ENCODE data around the gene SARDH. TPM values are rescaled to one million over a fixed set of nuclear protein-coding genes. Genes with fewer than 3 reads are reported as not detected.
"Not testable (repeated sequence)": the region's sequence is repeated elsewhere in the genome, so short reads cannot be mapped to it uniquely, and the experiment has no call there.

SARDH gene
- total RNA-seq, 4 donors from 2014 or later = 0.26 to 0.57 TPM; not detected in 2

GRCh38 chr9:133768859-133769510 is 30.8 kb upstream of the SARDH start:
- WGBS, 2 donors = 60 to 100% methylated on average over 5 to 7 of the region's 15 CpGs
- intact Hi-C loops (cut with DNase I) = no loop called here
- Histone ChIP-seq H3K36me3 (peaks cover 4 to 85% (median 12%) of the 10 kb centered on the region in 3 donors), H3K27me3 (no peaks in the 10 kb centered on the region), H3K27ac (no peak overlapping the region), H3K4me1 (no peaks in the 10 kb centered on the region), H3K4me3 (no peak overlapping the region), H3K9me3 (peaks cover 0 to 21% (median 7%) of the 10 kb centered on the region in 3 donors)
- no peak for DNase-seq
- TF ChIP-seq CTCF (IDR thresholded peaks at IDR 0.05) (no peak), POLR2A (IDR thresholded peaks at IDR 0.05) (no peak)

GRCh38 chr9:133768371-133768858 is 30.3 kb upstream of the SARDH start:
- no peak for TF ChIP-seq CTCF (IDR thresholded peaks at IDR 0.05)
- TF ChIP-seq POLR2A (IDR thresholded peaks at IDR 0.05) = no peak
- Histone ChIP-seq H3K36me3 (peaks cover 4 to 85% (median 16%) of the 10 kb centered on the region in 3 donors), H3K9me3 (peaks cover 0 to 17% (median 7%) of the 10 kb centered on the region in 3 donors), H3K27me3 (no peaks in the 10 kb centered on the region), H3K4me3 (no peak overlapping the region), H3K27ac (no peak overlapping the region), H3K4me1 (no peaks in the 10 kb centered on the region)
- no peak for DNase-seq
- 92% methylated on average over 10 of the region's 17 CpGs; no CpG with 5 or more reads in 1 of the 2 donors for WGBS, 2 donors
- intact Hi-C loops (cut with DNase I) = no loop called here

DNA sequence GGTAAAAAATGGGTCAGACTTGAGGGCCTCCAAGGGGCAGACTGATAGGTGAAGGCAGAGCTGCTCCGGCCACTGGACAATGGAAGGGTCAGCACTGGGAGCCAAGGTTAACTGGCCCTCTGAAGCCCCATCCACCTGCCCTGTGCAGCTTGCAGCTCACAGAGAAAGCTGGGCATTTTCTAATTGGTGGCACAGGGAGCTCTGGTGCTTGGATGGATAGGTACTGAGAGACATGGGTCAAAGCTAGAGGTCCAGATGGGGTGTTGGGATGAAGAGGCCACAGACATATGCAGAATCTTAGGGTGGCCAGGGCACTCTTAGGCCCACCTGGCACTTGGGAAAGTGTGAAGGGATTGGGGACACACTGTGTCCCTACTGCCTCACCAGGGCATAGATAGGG is 29.5 kb upstream of the SARDH start:
- peaks cover 4 to 85% (median 19%) of the 10 kb centered on the region in 3 donors for H3K36me3 ChIP-seq
- no peaks in the 10 kb centered on the region for H3K4me1 ChIP-seq
- no peak for DNase-seq
- H3K27me3 ChIP-seq = no peaks in the 10 kb centered on the region
- H3K4me3 ChIP-seq = no peak overlapping the region
- H3K9me3 ChIP-seq = peaks cover 0 to 17% (median 7%) of the 10 kb centered on the region in 3 donors
- no peak overlapping the region for H3K27ac ChIP-seq
- TF ChIP-seq POLR2A (IDR thresholded peaks at IDR 0.05) = no peak
- no peak for TF ChIP-seq CTCF (IDR thresholded peaks at IDR 0.05)
- intact Hi-C loops (cut with DNase I) = no loop called here
- WGBS, 2 donors = 67% methylated on average over 1 of the region's 1 CpG; no CpG with 5 or more reads in 1 of the 2 donors

DNA sequence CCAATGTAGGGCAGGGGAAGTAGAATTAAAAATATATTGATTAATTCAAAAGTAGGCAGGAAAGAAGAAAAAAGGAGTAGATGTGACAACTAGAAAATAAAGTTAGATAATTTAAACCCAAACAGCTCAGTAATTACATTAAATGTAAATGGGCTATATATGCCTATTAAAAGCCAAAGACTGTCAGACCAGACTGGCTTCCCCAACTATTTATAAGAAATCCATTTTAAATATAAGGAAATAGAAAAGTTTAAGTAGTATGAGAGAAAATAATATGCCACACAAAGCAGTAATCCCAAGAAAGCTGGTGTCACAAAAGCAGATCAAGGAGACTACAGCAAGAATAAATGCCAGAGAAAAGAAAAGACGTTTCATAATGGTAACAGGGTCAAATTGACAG is 28.9 kb upstream of the SARDH start:
- H3K4me1 ChIP-seq = no peaks in the 10 kb centered on the region
- peaks cover 0 to 17% (median 7%) of the 10 kb centered on the region in 3 donors for H3K9me3 ChIP-seq
- no peak for DNase-seq
- 92 to 95% methylated on average over 1 of the region's 1 CpG for WGBS, 2 donors
- intact Hi-C loops (cut with DNase I) = no loop called here
- no peak overlapping the region for H3K27ac ChIP-seq
- no peaks in the 10 kb centered on the region for H3K27me3 ChIP-seq
- no peak for TF ChIP-seq POLR2A (IDR thresholded peaks at IDR 0.05)
- no peak for TF ChIP-seq CTCF (IDR thresholded peaks at IDR 0.05)
- peaks cover 4 to 81% (median 19%) of the 10 kb centered on the region in 3 donors for H3K36me3 ChIP-seq
- H3K4me3 ChIP-seq = no peak overlapping the region

DNA sequence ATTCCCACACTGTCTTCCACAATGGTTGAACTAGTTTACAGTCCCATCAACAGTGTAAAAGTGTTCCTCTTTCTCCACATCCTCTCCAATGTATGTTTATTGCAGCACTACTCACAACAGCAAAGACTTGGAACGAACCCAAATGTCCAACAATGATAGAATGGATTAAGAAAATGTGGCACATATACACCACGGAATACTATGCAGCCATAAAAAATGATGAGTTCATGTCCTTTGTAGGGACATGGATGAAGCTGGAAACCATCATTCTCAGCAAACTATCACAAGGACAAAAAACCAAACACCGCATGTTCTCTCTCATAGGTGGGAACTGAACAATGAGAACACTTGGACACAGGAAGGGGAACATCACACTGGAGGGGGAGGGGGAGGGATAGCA is 28.1 kb upstream of the SARDH start:
- WGBS, 2 donors = 88 to 95% methylated on average over 2 to 3 of the region's 3 CpGs
- peaks cover 4 to 81% (median 19%) of the 10 kb centered on the region in 3 donors for H3K36me3 ChIP-seq
- DNase-seq; intact Hi-C loops (cut with DNase I); H3K27me3 ChIP-seq; H3K27ac ChIP-seq; H3K4me3 ChIP-seq; H3K4me1 ChIP-seq: not testable (repeated sequence)
- H3K9me3 ChIP-seq = peaks cover 0 to 17% (median 7%) of the 10 kb centered on the region in 3 donors

Measured in esophagus squamous epithelium (tissue), 5 donors.